Suprapubic skin (tissue), 4 donors: Measurements from ENCODE around the gene APOBEC3H. TPM values are rescaled to one million over a fixed set of nuclear protein-coding genes. Genes with fewer than 3 reads are reported as not detected.

Source experiments
- DNase-seq, 2 donors: peaks; one replicate each; pipeline ENCODE4 v3.0.0-alpha.2; 2019; ENCODE audit warnings: low spot score in 2 of 2
- H3K27ac ChIP-seq: fragments of 200-600 bp; sonication (generic); one replicate; pipeline ENCODE4 v1.5.1; 2019
- H3K27me3 ChIP-seq: fragments of 200-600 bp; sonication (generic); one replicate; pipeline ENCODE4 v1.5.1; 2019
- H3K36me3 ChIP-seq: fragments of 200-600 bp; sonication (generic); one replicate; pipeline ENCODE4 v1.5.1; 2019
- H3K4me1 ChIP-seq: fragments of 200-600 bp; sonication (generic); one replicate; pipeline ENCODE4 v1.5.1; 2019
- H3K4me3 ChIP-seq: fragments of 200-600 bp; sonication (generic); one replicate; pipeline ENCODE4 v1.5.1; 2019; ENCODE audit warnings: mild to moderate bottlenecking
- H3K9me3 ChIP-seq: fragments of 200-600 bp; sonication (generic); one replicate; pipeline ENCODE4 v1.5.1; 2019
- EP300 ChIP-seq: sonication (generic); formaldehyde crosslinking; IDR thresholded peaks from one replicate; pipeline ENCODE4 v1.6.1; 2017; ENCODE audit warnings: antibody characterized with exemption
- POLR2A ChIP-seq, 2 donors: fragments of 450-650 bp; IDR thresholded peaks; one replicate each; pipeline ENCODE4 v1.6.1; 2017; ENCODE audit warnings: antibody characterized with exemption in 2 of 2, mild to moderate bottlenecking in 2 of 2, moderate library complexity in 2 of 2
- POLR2AphosphoS5 ChIP-seq, 3 donors: sonication (generic); formaldehyde crosslinking; IDR thresholded peaks; one replicate each; pipeline ENCODE4 v1.6.1; 2017; ENCODE audit warnings: antibody characterized with exemption in 3 of 3
- WGBS: methylation state at CpG from one replicate; pipeline ENCODE4 v1.1.5; 2018; 5-methylcytosine and 5-hydroxymethylcytosine counted together
- total RNA-seq, 4 donors: library from RNA; depleted of rRNA; stranded (reverse); fragments of >200 nt; gene quantifications; one replicate each; pipeline ENCODE4 v1.1.0, GENCODE V29; 2016
- TF ChIP-seq, protein P1 (sequence below), 2 donors: fragments of 200-600 bp in 1 of 2; fragments of 450-650 bp in 1 of 2; sonication (generic) in 1 of 2; IDR thresholded peaks; one replicate each; pipeline ENCODE4 v1.5.1; 2016 to 2019; ENCODE audit warnings: antibody characterized with exemption in 2 of 2, mild to moderate bottlenecking in 1 of 2, moderate library complexity in 1 of 2

APOBEC3H gene
- total RNA-seq, 4 donors from 2014 or later, result 0.52 TPM; not detected in 3

DNA sequence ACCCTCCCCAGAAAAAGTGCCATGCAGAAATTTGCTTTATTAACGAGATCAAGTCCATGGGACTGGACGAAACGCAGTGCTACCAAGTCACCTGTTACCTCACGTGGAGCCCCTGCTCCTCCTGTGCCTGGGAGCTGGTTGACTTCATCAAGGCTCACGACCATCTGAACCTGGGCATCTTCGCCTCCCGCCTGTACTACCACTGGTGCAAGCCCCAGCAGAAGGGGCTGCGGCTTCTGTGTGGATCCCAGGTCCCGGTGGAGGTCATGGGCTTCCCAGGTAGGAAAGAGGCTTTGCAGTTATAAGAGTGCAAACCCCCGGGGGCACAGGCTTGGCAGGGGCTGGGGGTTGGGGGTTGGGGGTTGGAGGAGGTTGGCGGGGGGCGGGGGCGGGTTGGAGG is 4.2 kb downstream of the APOBEC3H start:
- H3K9me3 ChIP-seq, result no peaks in the 10 kb centered on the region
- TF ChIP-seq POLR2AphosphoS5 (IDR thresholded peaks at IDR 0.05) (no peak), EP300 (no peak), POLR2A (IDR thresholded peaks at IDR 0.05) (no peak)
- TF ChIP-seq, protein P1, sequence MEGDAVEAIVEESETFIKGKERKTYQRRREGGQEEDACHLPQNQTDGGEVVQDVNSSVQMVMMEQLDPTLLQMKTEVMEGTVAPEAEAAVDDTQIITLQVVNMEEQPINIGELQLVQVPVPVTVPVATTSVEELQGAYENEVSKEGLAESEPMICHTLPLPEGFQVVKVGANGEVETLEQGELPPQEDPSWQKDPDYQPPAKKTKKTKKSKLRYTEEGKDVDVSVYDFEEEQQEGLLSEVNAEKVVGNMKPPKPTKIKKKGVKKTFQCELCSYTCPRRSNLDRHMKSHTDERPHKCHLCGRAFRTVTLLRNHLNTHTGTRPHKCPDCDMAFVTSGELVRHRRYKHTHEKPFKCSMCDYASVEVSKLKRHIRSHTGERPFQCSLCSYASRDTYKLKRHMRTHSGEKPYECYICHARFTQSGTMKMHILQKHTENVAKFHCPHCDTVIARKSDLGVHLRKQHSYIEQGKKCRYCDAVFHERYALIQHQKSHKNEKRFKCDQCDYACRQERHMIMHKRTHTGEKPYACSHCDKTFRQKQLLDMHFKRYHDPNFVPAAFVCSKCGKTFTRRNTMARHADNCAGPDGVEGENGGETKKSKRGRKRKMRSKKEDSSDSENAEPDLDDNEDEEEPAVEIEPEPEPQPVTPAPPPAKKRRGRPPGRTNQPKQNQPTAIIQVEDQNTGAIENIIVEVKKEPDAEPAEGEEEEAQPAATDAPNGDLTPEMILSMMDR (IDR thresholded peaks at IDR 0.05), result no peak
- H3K27ac ChIP-seq, result no peak overlapping the region
- 60% methylated on average over 1 of the region's 13 CpGs for WGBS
- H3K4me1 ChIP-seq, result peaks cover 13% of the 10 kb centered on the region
- no peak overlapping the region for H3K4me3 ChIP-seq
- H3K27me3 ChIP-seq, result no peaks in the 10 kb centered on the region
- DNase-seq, result no peak
- no peaks in the 10 kb centered on the region for H3K36me3 ChIP-seq

DNA sequence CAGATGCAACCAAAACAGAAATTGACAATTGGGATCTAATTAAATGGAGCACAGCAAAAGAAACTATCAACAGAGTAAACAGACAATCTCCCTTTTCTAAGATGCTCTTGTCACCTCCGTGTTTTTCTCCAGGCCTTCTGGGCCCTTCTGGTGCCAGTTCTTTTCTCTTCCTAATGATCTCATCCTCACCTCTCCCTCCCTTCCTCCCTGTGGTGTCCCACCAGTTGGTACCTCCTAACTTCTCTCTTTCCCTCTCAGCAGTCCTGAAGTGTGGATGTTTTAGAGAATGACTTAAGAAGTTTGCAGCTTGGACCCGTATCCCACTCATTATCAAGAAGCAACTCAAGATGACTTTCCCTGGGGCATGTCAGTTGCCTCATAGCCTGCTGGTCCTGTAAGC is 6.4 kb downstream of the APOBEC3H start:
- Histone ChIP-seq H3K4me1 (peaks cover 3% of the 10 kb centered on the region), H3K4me3 (no peak overlapping the region), H3K9me3 (no peaks in the 10 kb centered on the region), H3K27ac (no peak overlapping the region), H3K36me3 (no peaks in the 10 kb centered on the region), H3K27me3 (no peaks in the 10 kb centered on the region)
- DNase-seq, result no peak
- no peak for TF ChIP-seq POLR2A (IDR thresholded peaks at IDR 0.05)
- TF ChIP-seq, protein P1 (IDR thresholded peaks at IDR 0.05), result no peak
- no peak for TF ChIP-seq POLR2AphosphoS5 (IDR thresholded peaks at IDR 0.05)
- TF ChIP-seq EP300, result no peak
- WGBS, result 81% methylated on average over 2 of the region's 2 CpGs

DNA sequence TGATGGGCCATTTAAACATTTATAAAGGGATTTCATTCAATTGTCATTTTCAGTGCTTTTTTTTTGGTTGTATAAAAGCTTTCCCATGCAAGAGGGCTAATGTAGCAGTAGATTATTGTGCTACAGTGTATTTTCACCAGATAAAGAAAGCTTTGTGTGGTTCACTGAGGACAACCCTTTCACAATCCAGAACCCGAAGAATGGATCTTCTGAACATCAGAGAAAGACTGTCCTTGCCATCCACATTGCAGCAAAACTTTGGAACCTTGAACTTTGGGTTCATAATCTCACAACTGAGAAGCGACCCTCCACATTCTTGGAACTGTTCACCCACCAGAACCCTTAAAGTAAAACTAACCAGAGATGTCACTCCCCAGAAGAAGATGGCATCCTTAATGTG is 9.3 kb downstream of the APOBEC3H start:
- H3K4me3 ChIP-seq, result no peak overlapping the region
- H3K4me1 ChIP-seq, result no peaks in the 10 kb centered on the region
- no peaks in the 10 kb centered on the region for H3K36me3 ChIP-seq
- no peak overlapping the region for H3K27ac ChIP-seq
- DNase-seq, result no peak
- H3K9me3 ChIP-seq, result no peaks in the 10 kb centered on the region
- TF ChIP-seq POLR2AphosphoS5 (IDR thresholded peaks at IDR 0.05) (no peak), EP300 (no peak), POLR2A (IDR thresholded peaks at IDR 0.05) (no peak)
- TF ChIP-seq, protein P1 (IDR thresholded peaks at IDR 0.05), result no peak
- H3K27me3 ChIP-seq, result no peaks in the 10 kb centered on the region
- 75% methylated on average over 2 of the region's 2 CpGs for WGBS

DNA sequence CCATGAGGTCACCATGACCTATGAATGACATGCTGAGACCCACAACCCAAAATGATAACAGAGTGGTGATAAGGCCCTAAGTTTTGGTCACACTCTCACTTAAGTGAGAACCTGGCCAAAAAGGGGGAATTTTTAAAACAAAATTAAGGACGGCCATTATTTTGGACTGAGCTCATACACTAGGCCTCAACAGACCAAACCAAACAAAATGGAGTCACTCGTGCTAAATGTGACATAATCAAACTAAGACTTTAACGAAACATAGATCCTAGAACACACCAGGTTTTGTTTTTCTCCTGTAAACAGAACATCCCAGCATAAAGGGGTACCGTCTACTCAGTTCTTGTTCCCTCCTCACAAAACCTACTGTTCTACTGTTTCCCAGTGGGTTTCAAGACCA is 11.4 kb downstream of the APOBEC3H start:
- Histone ChIP-seq H3K4me3 (no peak overlapping the region), H3K36me3 (no peaks in the 10 kb centered on the region), H3K4me1 (no peaks in the 10 kb centered on the region), H3K9me3 (no peaks in the 10 kb centered on the region), H3K27me3 (peaks cover 3% of the 10 kb centered on the region), H3K27ac (no peak overlapping the region)
- TF ChIP-seq POLR2AphosphoS5 (IDR thresholded peaks at IDR 0.05) (no peak), POLR2A (IDR thresholded peaks at IDR 0.05) (no peak), EP300 (no peak)
- TF ChIP-seq, protein P1 (IDR thresholded peaks at IDR 0.05), result no peak
- WGBS, result 98% methylated on average over 4 of the region's 4 CpGs
- no peak for DNase-seq

DNA sequence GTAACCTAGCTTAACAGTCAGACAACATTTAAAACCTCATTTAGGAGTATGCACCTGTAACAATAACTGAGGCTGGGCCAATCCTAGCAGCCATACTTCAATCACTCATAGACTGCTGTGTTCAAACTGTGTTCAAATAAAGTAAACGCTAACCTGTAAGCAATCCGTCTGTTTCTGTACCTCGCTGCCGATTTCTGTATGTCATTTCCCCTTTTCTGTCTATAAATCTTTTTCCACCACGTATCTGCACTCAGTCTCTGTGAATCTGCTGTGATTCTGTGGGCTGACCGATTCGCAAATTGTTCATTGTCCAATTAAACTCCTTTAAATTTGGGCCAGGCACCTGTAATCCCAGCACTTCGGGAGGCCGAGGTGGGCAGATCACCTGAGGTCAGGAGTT is 12.3 kb downstream of the APOBEC3H start:
- Histone ChIP-seq H3K36me3 (no peaks in the 10 kb centered on the region), H3K27me3 (peaks cover 3% of the 10 kb centered on the region), H3K27ac (no peak overlapping the region), H3K9me3 (no peaks in the 10 kb centered on the region), H3K4me3 (no peak overlapping the region), H3K4me1 (no peaks in the 10 kb centered on the region)
- WGBS, result 88% methylated on average over 9 of the region's 9 CpGs
- no peak for TF ChIP-seq EP300
- no peak for TF ChIP-seq POLR2AphosphoS5 (IDR thresholded peaks at IDR 0.05)
- TF ChIP-seq POLR2A (IDR thresholded peaks at IDR 0.05), result no peak
- TF ChIP-seq, protein P1 (IDR thresholded peaks at IDR 0.05), result no peak
- no peak for DNase-seq
